ENCODE data around the gene ELAVL1.

ELAVL1 gene

DNA sequence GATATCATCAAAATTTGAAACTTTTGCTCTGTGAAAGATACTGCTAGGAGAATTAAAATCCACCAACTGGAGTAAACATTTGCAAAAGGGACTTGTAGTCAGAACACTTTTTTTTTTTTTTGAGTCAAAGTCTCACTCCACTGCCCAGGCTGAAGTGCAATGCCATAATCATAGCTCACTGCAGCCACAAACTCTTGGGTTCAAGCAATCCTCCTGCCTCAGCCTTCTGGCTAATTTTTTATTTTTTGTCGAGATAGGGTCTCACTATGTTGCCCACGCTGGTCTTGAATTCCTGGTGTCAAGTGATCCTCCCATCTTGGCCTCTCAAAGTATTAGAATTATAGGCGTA lies 9.7 kb downstream of the ELAVL1 start:
- no peak for TF ChIP-seq CTCF (IDR thresholded peaks at IDR 0.05; ENCODE audit: borderline replicate concordance, control extremely low read depth, extremely low read depth, insufficient read depth, missing control alignments)
- DNase-seq (ENCODE audit: low spot score): no peak
- in situ Hi-C loops (cut with MboI; ENCODE audit: low sequenced_read_pairs, unreplicated experiment): no loop called here

DNA sequence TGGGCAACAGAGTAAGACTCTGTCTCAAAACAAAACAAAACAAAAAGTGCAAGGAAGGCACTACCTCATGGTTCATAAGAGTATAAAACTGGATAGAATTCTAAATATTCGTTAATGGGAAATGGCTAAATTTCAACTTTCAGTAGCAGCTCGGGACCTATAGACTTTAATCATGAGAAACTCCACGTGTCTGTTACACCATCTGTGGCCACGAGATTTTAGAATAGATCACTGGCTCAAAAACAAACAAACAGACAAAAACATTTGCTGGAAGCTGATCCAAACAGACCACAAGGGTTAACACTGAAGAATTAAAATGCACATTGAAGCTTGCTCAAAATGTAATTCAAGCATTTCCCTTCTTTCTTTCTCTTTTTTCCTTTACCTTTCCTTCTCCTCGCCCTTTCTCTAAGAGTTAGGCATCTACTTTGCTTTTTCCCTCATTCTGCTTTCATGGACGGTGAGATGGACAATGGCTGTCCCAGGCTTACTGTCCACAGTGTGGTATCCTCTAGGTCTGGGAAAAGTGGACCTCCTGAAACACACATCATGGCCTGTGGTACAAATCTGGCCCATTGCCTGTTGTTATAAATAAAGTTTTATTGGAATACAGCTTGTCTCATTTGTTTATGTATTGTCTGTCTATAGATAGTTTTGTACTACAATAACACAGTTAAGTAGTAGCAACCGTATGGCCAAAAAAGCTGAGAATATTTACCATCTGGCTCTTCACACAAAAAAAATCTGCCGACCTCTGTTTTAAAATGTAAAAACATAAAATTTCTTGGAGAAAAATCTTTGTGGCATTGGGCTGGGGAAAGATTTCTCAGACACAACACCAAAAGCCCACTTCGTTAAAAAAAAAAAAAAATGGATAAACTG lies 10.3 kb downstream of the ELAVL1 start:
- DNase-seq (ENCODE audit: low spot score): no peak
- no peak for TF ChIP-seq CTCF (IDR thresholded peaks at IDR 0.05; ENCODE audit: borderline replicate concordance, control extremely low read depth, extremely low read depth, insufficient read depth, missing control alignments)
- in situ Hi-C loops (cut with MboI; ENCODE audit: low sequenced_read_pairs, unreplicated experiment): no loop called here

GRCh38 chr19:7994114-7994513 lies 11.3 kb downstream of the ELAVL1 start:
- no peak for DNase-seq (ENCODE audit: low spot score)
- in situ Hi-C loops (cut with MboI; ENCODE audit: low sequenced_read_pairs, unreplicated experiment): no loop called here
- no peak for TF ChIP-seq CTCF (IDR thresholded peaks at IDR 0.05; ENCODE audit: borderline replicate concordance, control extremely low read depth, extremely low read depth, insufficient read depth, missing control alignments)

GRCh38 chr19:7993560-7993959 lies 11.9 kb downstream of the ELAVL1 start:
- no peak for DNase-seq (ENCODE audit: low spot score)
- in situ Hi-C loops (cut with MboI; ENCODE audit: low sequenced_read_pairs, unreplicated experiment): no loop called here
- no peak for TF ChIP-seq CTCF (IDR thresholded peaks at IDR 0.05; ENCODE audit: borderline replicate concordance, control extremely low read depth, extremely low read depth, insufficient read depth, missing control alignments)

DNA sequence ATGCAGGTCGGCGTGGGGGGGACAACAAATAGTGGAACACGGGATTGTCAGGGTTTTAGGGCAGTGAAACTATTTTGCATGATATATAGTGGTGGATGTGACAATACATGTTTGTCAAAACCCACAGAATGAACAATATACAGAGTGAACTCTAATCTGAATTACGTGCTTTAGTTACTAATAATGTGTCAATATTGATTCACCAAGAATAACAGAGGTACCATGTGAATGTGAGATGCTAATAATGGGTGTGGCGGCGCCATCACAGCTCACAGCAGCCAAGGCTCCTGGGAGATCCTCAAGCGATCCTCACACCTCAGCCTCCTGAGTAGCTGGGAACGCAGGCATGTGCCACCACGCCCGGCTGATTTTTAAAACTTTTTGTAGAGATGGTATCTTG lies 12.9 kb downstream of the ELAVL1 start:
- no peak for TF ChIP-seq CTCF (IDR thresholded peaks at IDR 0.05; ENCODE audit: borderline replicate concordance, control extremely low read depth, extremely low read depth, insufficient read depth, missing control alignments)
- no peak for DNase-seq (ENCODE audit: low spot score)
- in situ Hi-C loops (cut with MboI; ENCODE audit: low sequenced_read_pairs, unreplicated experiment): no loop called here

DNA sequence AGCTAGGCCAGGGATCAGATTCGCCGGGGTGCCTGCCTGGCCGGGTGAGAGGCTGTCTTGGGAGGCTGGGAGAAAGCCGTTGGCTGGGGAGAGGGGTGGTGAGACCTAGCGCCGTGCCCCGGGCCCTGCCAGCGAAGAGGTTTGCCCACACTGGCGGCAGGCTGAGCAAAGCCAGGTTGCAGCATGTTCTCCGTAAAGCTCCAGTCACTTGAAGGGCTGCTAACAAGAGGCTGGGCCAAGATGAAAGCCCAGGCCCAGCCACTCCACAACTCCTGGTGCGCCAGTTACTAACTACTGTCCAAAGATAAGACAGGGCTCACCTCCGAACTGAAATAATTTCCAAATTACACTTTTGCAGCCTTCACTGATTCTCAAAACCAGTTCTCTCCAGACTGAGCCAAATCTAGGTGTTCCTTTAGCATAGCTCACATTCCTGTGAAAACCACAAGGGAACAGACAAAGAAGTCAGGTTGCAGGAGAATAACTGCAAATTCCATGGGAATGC lies 16.3 kb downstream of the ELAVL1 start:
- no peak for DNase-seq (ENCODE audit: low spot score)
- TF ChIP-seq CTCF (IDR thresholded peaks at IDR 0.05; ENCODE audit: borderline replicate concordance, control extremely low read depth, extremely low read depth, insufficient read depth, missing control alignments): no peak
- in situ Hi-C loops (cut with MboI; ENCODE audit: low sequenced_read_pairs, unreplicated experiment): no loop called here
